VCaP (cell line): ENCODE measurements around the gene KRT6B.

ENCODE experiments used
- H3K27ac ChIP-seq: fragments of 450-650 bp; 2 replicates; pipeline ENCODE4 v1.5.1; 2017
- TF ChIP-seq, protein P1 (sequence below): fragments of 450-650 bp; conservative IDR thresholded peaks from 2 replicates; pipeline ENCODE4 v1.5.1; 2017; ENCODE audit warnings: mild to moderate bottlenecking, moderate library complexity

KRT6B gene

DNA sequence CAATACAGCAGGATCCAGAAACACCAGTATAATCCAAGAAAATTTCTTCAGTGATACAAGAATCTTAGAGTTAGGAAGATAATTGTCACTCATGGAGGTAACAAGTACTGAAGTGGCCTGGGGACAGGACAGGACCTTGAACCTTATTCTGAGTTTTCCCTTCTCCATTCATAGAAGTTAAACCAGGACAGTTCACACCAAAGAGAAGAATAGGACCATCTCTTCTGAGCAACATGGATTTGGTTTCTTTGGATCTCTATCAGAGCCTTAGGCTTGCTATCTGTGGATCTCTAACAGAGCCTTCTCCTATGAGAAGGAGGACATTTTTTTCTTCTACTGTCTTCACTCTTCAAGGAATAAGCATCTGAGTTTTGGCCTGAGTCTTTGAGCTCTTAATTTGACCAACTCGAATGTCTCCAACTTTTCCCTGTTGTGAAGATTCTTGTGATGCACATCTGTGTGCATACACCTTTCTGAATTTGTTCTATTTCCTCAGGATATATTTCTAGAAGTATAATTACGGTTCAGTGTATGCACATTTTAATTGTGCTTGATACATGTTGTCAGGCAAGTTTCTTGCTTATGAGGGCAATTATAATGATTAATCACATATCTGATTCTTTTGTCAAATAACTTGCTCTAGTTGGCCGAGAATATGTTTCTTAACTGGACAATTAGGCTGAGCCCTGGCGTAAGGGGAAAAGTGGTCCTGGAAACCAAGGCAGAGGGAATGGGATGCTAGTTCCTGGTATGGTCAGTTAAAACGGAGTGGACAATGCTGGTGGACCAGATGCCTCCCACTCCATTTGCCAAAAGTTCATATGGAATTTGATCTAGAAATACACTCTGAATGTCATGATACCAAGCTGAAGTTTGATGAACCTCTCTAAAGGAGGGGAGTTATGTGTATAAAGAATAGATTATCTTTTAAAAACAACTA is 34.5 kb upstream of the KRT6B start:
- H3K27ac ChIP-seq, result no peak overlapping the region
- TF ChIP-seq, protein P1, sequence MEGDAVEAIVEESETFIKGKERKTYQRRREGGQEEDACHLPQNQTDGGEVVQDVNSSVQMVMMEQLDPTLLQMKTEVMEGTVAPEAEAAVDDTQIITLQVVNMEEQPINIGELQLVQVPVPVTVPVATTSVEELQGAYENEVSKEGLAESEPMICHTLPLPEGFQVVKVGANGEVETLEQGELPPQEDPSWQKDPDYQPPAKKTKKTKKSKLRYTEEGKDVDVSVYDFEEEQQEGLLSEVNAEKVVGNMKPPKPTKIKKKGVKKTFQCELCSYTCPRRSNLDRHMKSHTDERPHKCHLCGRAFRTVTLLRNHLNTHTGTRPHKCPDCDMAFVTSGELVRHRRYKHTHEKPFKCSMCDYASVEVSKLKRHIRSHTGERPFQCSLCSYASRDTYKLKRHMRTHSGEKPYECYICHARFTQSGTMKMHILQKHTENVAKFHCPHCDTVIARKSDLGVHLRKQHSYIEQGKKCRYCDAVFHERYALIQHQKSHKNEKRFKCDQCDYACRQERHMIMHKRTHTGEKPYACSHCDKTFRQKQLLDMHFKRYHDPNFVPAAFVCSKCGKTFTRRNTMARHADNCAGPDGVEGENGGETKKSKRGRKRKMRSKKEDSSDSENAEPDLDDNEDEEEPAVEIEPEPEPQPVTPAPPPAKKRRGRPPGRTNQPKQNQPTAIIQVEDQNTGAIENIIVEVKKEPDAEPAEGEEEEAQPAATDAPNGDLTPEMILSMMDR, result no peak

GRCh38 chr12:52480073-52480472 is 28.1 kb upstream of the KRT6B start:
- TF ChIP-seq, protein P1, result no peak

DNA sequence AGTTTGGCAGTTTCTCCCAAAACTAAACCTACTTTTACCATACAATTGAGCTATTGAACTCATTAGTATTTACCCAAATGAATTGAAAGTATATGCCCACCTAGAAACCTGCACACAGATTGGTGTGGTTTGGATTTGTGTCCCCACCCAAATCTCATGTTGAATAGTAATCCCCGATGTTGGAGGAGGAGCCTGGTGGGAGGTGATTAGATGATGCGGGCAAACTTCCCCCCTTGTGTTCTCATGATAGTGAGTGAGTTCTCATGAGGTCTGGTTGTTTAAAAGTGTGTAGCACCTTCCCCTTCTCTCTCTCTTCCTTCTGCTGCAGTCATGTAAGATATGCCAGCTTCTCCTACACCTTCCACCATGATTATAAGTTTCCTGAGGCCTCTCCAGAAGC is 25.7 kb upstream of the KRT6B start:
- TF ChIP-seq, protein P1, result no peak

More at GRCh38 chr12:52480073-52480472, 28.1 kb upstream of the KRT6B start:
- no peak overlapping the region for H3K27ac ChIP-seq

GRCh38 chr12:52474212-52474611 is 22.3 kb upstream of the KRT6B start:
- no peak overlapping the region for H3K27ac ChIP-seq
- TF ChIP-seq, protein P1, result no peak

More for the DNA sequence above, 25.7 kb upstream of the KRT6B start:
- H3K27ac ChIP-seq, result no peak overlapping the region

- no peak within 1 kb of the TSS for H3K27ac ChIP-seq
- TF ChIP-seq, protein P1, result no peak
Measured at GRCh38 chr12:52473768-52474167, 21.8 kb upstream of the KRT6B start, which contains the start of gene KRT6C. TSS of gene KRT6C (minus strand) at chr12:52473805. CDS start at chr12:52473737, 68 bp downstream.

GRCh38 chr12:52469853-52470252 is 17.9 kb upstream of the KRT6B start:
- no peak overlapping the region for H3K27ac ChIP-seq
- TF ChIP-seq, protein P1, result no peak

GRCh38 chr12:52464897-52465296 is 13.0 kb upstream of the KRT6B start:
- TF ChIP-seq, protein P1, result no peak
- H3K27ac ChIP-seq, result no peak overlapping the region
